GM12878 (cell line): ENCODE results near the gene CCSER1. TPM values are rescaled to one million over a fixed set of nuclear protein-coding genes. Genes with fewer than 3 reads are reported as not detected.

Experiments used
- ATAC-seq: fragments of 200-7000 bp; cut with Tn5 transposase; 3 replicates; pipeline ENCODE4 v1.9.1; 2020; ENCODE audit warnings: mild to moderate bottlenecking, moderate library complexity
- BruUV-seq: library from RNA; stranded (reverse); fragments of 400-500 nt; replicated peaks from 2 replicates; lab custom pipeline; 2021; lab: Mats Ljungman, UMichigan
- CTCF ChIA-PET: fragments of 300-600 bp; sonication (Branson Sonifier 250); formaldehyde crosslinking; extraction: SDS; loops from one replicate; lab custom pipeline; 2021; ENCODE audit warnings: inconsistent platforms; lab: Yijun Ruan, JAX
- POLR2A ChIA-PET: fragments of 350-600 bp; formaldehyde crosslinking; extraction: SDS; loops from one replicate; lab custom pipeline; 2021; ENCODE audit warnings: inconsistent platforms; lab: Charles Lee
- RAD21 ChIA-PET: fragments of 300-600 bp; sonication (Branson Sonifier 250); formaldehyde crosslinking; loops from one replicate; lab custom pipeline; 2023; ENCODE audit warnings: antibody characterized with exemption; ENCODE audit not compliant: unreplicated experiment; lab: Charles Lee
- SMC1A ChIA-PET: fragments of 300-600 bp; sonication (Branson Sonifier 250); formaldehyde crosslinking; loops from one replicate; lab custom pipeline; 2023; ENCODE audit not compliant: unreplicated experiment, uncharacterized antibody; lab: Charles Lee
- DNase-seq: peaks from one replicate; pipeline ENCODE4 v3.0.0-alpha.2; 2011; ENCODE audit warnings: low read depth, low spot score
- FAIRE-seq: peaks from 3 replicates; lab custom pipeline; 2011; peaks lifted over from hg19 to GRCh38; lab: Jason Lieb, UNC
- H2AFZ ChIP-seq: 2 replicates; pipeline ENCODE4 v1.6.0; 2011; ENCODE audit warnings: low read depth, low read length, control low read depth; ENCODE audit not compliant: control insufficient read depth
- H3K27ac ChIP-seq: 2 replicates; pipeline ENCODE4 v1.5.1; 2011; ENCODE audit warnings: control low read depth; ENCODE audit not compliant: control insufficient read depth, insufficient read depth
- H3K27me3 ChIP-seq, 2 experiments: replicated peaks in 1 of 2; 2 replicates each; pipeline versions ENCODE4 v1.6.0 to v1.6.1; 2011; ENCODE audit warnings: low read length in 1 of 2; ENCODE audit not compliant: control insufficient read depth in 2 of 2, insufficient read depth in 2 of 2
- H3K36me3 ChIP-seq, 2 experiments: 2 replicates each; pipeline ENCODE4 v1.5.1; 2011; ENCODE audit warnings: low read length in 1 of 2; ENCODE audit not compliant: control insufficient read depth in 2 of 2, insufficient read depth in 2 of 2
- H3K4me1 ChIP-seq: 2 replicates; pipeline ENCODE4 v1.6.1; 2011; ENCODE audit warnings: mild to moderate bottlenecking, low read length, moderate library complexity, mixed read lengths; ENCODE audit not compliant: control insufficient read depth, insufficient read depth
- H3K4me2 ChIP-seq: 2 replicates; pipeline ENCODE4 v1.6.0; 2011; ENCODE audit warnings: control low read depth; ENCODE audit not compliant: control insufficient read depth, insufficient read depth
- H3K4me3 ChIP-seq: fragments of 200-600 bp; sonication (generic); 2 replicates; pipeline ENCODE4 v1.5.1; 2016
- H3K79me2 ChIP-seq: 2 replicates; pipeline ENCODE4 v1.6.0; 2011; ENCODE audit warnings: low read length; ENCODE audit not compliant: control insufficient read depth, insufficient read depth
- H3K9ac ChIP-seq: 2 replicates; pipeline ENCODE4 v1.8.0; 2011; ENCODE audit warnings: low read length, control low read depth, mixed read lengths; ENCODE audit not compliant: control insufficient read depth, insufficient read depth
- H3K9me3 ChIP-seq: replicated peaks from 3 replicates; pipeline ENCODE4 v1.5.1; 2011; ENCODE audit warnings: mild to moderate bottlenecking, low read length; ENCODE audit not compliant: control insufficient read depth, insufficient read depth
- H4K20me1 ChIP-seq: 2 replicates; pipeline ENCODE4 v1.6.0; 2011; ENCODE audit not compliant: control insufficient read depth, insufficient read depth
- ATF2 ChIP-seq: IDR thresholded peaks from 2 replicates; pipeline ENCODE4 v1.6.1; 2012; ENCODE audit warnings: low read length, inconsistent platforms
- BRCA1 ChIP-seq: IDR thresholded peaks from 2 replicates; pipeline ENCODE4 v1.6.1; 2011; ENCODE audit warnings: low read depth, low read length, improper control_type of control experiment
- CHD2 ChIP-seq: IDR thresholded peaks from 2 replicates; pipeline ENCODE4 v1.6.1; 2011; ENCODE audit warnings: low read depth, low read length, improper control_type of control experiment, borderline replicate concordance
- FOXM1 ChIP-seq: IDR thresholded peaks from 2 replicates; pipeline ENCODE4 v1.6.1; 2012; ENCODE audit warnings: low read depth, mild to moderate bottlenecking, inconsistent platforms, low read length, moderate library complexity
- LARP7 ChIP-seq: fragments of 450-650 bp; IDR thresholded peaks from 2 replicates; pipeline ENCODE4 v1.6.1; 2017; ENCODE audit warnings: mild to moderate bottlenecking
- PKNOX1 ChIP-seq: fragments of 450-650 bp; IDR thresholded peaks from 2 replicates; pipeline ENCODE4 v1.6.1; 2016; ENCODE audit warnings: mild to moderate bottlenecking
- POLR2A ChIP-seq: IDR thresholded peaks from 2 replicates; pipeline ENCODE4 v1.6.1; 2011; ENCODE audit warnings: low read depth, mild to moderate bottlenecking, low read length
- WGBS: methylation state at CpG from one replicate; pipeline ENCODE4 v1.1.6; 2016; ENCODE audit warnings: low lambda C conversion rate; ENCODE audit not compliant: insufficient replicate concordance, insufficient coverage; ENCODE audit errors: missing lambda C conversion rate; 5-methylcytosine and 5-hydroxymethylcytosine counted together
- in situ Hi-C: fragments of 300-500 bp; cut with MboI; formaldehyde crosslinking; loops from 9 replicates; pipeline ENCODE4 v1.14.3; 2018; ENCODE audit warnings: mixed read lengths
- intact Hi-C: fragments of 100-400 bp; cut with micrococcal nuclease; formaldehyde crosslinking; loops from one replicate; pipeline ENCODE4 v1.14.2; 2022; ENCODE audit not compliant: unreplicated experiment
- polyA plus RNA-seq, 11 experiments: library from polyadenylated mRNA; depleted of rRNA in 4 of 11; unstranded in 6 of 11; stranded (reverse) in 5 of 11; fragments of >200 nt; fragmentation: Nextera tagmentation in 4 of 11; fragmentation: Illumina TruSeq in 1 of 11; extraction: Ambion mirVana in 4 of 11; extraction: Trizol in 1 of 11; gene quantifications; 1 replicate in 1 of 11; 2 replicates in 10 of 11; pipeline versions ENCODE4 v1.2.1 to v1.2.3, GENCODE V29; 2011 to 2016; ENCODE audit warnings: inconsistent platforms in 2 of 11, missing spikeins in 2 of 11, low read depth in 1 of 11
- total RNA-seq, 4 experiments: library from RNA; depleted of rRNA in 3 of 4; stranded (reverse); fragments of >200 nt in 3 of 4; fragmentation: Illumina TruSeq in 1 of 4; extraction: Trizol in 1 of 4; gene quantifications; 2 replicates each; pipeline versions ENCODE4 v1.2.1 to v1.2.3, GENCODE V29; 2013 to 2021
- TF ChIP-seq, protein P1 (sequence below): IDR thresholded peaks from 2 replicates; pipeline ENCODE4 v1.6.1; 2011; ENCODE audit warnings: borderline replicate concordance, low read depth, mild to moderate bottlenecking, moderate library complexity, mixed read lengths, low read length; ENCODE audit not compliant: insufficient read depth; ENCODE audit errors: extremely low read length
- TF ChIP-seq, protein P2 (sequence below): IDR thresholded peaks from 2 replicates; pipeline ENCODE4 v1.6.1; 2011; ENCODE audit warnings: low read depth, low read length, improper control_type of control experiment, borderline replicate concordance
- TF ChIP-seq, protein P3 (sequence below): fragments of 450-650 bp; IDR thresholded peaks from 2 replicates; pipeline ENCODE4 v1.6.1; 2017; ENCODE audit warnings: antibody characterized with exemption, mild to moderate bottlenecking, moderate library complexity

Gene CCSER1
- total and polyA plus RNA-seq, 10 of the 15 experiments (the other 5 are each of a cell fraction or from before 2014, with no cell fraction given): 0.22 to 2.7 (median 1.0) TPM

DNA sequence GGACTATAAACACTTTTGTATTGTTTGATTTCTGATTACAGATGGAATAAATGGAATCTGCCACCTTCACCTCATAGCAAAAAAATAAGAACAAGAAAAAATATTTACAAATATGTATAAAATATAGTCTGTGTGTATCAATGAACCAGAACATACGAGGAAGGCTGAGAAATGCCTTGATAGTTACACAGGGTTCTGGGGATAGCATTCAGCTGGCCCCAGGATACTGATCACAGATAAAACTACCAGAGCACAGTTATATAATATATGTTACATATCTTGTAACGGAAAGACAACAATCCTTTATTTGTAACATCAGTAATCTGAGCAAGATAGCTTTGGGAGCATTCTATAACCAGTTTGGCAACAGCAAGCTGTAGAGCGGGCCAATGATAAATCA is 1101.5 kb downstream of the CCSER1 start:
- Histone ChIP-seq H3K36me3 (no peaks in the 10 kb centered on the region), H3K9ac (no peak overlapping the region), H3K9me3 (no peaks in the 10 kb centered on the region), H4K20me1 (no peaks in the 10 kb centered on the region), H3K79me2 (no peaks in the 10 kb centered on the region), H3K4me3 (no peak overlapping the region), H2AFZ (no peak overlapping the region), H3K27ac (no peak overlapping the region), H3K27me3 (no peaks in the 10 kb centered on the region), H3K4me2 (no peak overlapping the region), H3K4me1 (no peaks in the 10 kb centered on the region)
- intact Hi-C loops: no loop called here
- 44% methylated on average over 3 of the region's 3 CpGs for WGBS
- RAD21 ChIA-PET: no interaction called here
- SMC1A ChIA-PET: no interaction called here
- ATAC-seq (no peak), FAIRE-seq (no peak), DNase-seq (no peak)
- in situ Hi-C loops: no loop called here
- no TSS peak for BruUV-seq
- CTCF ChIA-PET: no interaction called here
- TF ChIP-seq, protein P1, sequence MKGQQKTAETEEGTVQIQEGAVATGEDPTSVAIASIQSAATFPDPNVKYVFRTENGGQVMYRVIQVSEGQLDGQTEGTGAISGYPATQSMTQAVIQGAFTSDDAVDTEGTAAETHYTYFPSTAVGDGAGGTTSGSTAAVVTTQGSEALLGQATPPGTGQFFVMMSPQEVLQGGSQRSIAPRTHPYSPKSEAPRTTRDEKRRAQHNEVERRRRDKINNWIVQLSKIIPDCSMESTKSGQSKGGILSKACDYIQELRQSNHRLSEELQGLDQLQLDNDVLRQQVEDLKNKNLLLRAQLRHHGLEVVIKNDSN: no peak
- TF ChIP-seq FOXM1: no peak
- no peak for TF ChIP-seq PKNOX1
- POLR2A ChIA-PET: no interaction called here

GRCh38 chr4:91233164-91233563 is 1106.0 kb downstream of the CCSER1 start:
- Histone ChIP-seq H3K79me2 (no peaks in the 10 kb centered on the region), H4K20me1 (no peaks in the 10 kb centered on the region), H3K9ac (no peak overlapping the region), H3K4me1 (no peaks in the 10 kb centered on the region), H3K9me3 (no peaks in the 10 kb centered on the region), H3K27me3 (no peaks in the 10 kb centered on the region), H3K27ac (no peak overlapping the region), H2AFZ (0 out of 2 replicates have a peak overlapping the region, but pooled peaks have one; percentile 12), H3K4me3 (no peak overlapping the region), H3K4me2 (no peak overlapping the region), H3K36me3 (no peaks in the 10 kb centered on the region)
- in situ Hi-C loops (no loop called here), intact Hi-C loops (no loop called here)
- SMC1A ChIA-PET: interaction anchor here (1.1 kb wide), 1 partner anchor 35 kb away, joined by 3 read pairs; no protein-coding TSS in a partner anchor
- CTCF ChIA-PET: no interaction called here
- WGBS: 14% methylated on average over 2 of the region's 2 CpGs
- ATAC-seq: peak; percentile 59
- RAD21 ChIA-PET: no interaction called here
- POLR2A ChIA-PET: no interaction called here
- no peak for DNase-seq
- no peak for FAIRE-seq
- BruUV-seq: no TSS peak
- TF ChIP-seq LARP7 (no peak), ATF2 (no peak), CHD2 (no peak), BRCA1 (no peak), POLR2A (no peak)
- TF ChIP-seq, protein P2, sequence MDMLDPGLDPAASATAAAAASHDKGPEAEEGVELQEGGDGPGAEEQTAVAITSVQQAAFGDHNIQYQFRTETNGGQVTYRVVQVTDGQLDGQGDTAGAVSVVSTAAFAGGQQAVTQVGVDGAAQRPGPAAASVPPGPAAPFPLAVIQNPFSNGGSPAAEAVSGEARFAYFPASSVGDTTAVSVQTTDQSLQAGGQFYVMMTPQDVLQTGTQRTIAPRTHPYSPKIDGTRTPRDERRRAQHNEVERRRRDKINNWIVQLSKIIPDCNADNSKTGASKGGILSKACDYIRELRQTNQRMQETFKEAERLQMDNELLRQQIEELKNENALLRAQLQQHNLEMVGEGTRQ: no peak
- TF ChIP-seq, protein P3, sequence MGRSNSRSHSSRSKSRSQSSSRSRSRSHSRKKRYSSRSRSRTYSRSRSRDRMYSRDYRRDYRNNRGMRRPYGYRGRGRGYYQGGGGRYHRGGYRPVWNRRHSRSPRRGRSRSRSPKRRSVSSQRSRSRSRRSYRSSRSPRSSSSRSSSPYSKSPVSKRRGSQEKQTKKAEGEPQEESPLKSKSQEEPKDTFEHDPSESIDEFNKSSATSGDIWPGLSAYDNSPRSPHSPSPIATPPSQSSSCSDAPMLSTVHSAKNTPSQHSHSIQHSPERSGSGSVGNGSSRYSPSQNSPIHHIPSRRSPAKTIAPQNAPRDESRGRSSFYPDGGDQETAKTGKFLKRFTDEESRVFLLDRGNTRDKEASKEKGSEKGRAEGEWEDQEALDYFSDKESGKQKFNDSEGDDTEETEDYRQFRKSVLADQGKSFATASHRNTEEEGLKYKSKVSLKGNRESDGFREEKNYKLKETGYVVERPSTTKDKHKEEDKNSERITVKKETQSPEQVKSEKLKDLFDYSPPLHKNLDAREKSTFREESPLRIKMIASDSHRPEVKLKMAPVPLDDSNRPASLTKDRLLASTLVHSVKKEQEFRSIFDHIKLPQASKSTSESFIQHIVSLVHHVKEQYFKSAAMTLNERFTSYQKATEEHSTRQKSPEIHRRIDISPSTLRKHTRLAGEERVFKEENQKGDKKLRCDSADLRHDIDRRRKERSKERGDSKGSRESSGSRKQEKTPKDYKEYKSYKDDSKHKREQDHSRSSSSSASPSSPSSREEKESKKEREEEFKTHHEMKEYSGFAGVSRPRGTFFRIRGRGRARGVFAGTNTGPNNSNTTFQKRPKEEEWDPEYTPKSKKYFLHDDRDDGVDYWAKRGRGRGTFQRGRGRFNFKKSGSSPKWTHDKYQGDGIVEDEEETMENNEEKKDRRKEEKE: no peak
